Fibroblast of skin of scalp (primary cell): ENCODE measurements around the gene GABARAPL2.
A peak's percentile ranks its signal among the peaks of the same experiment; 100 is the strongest.

Experiments used
- DNase-seq: peaks from one replicate; pipeline ENCODE4 v3.0.0-alpha.2; 2013

Gene GABARAPL2

DNA sequence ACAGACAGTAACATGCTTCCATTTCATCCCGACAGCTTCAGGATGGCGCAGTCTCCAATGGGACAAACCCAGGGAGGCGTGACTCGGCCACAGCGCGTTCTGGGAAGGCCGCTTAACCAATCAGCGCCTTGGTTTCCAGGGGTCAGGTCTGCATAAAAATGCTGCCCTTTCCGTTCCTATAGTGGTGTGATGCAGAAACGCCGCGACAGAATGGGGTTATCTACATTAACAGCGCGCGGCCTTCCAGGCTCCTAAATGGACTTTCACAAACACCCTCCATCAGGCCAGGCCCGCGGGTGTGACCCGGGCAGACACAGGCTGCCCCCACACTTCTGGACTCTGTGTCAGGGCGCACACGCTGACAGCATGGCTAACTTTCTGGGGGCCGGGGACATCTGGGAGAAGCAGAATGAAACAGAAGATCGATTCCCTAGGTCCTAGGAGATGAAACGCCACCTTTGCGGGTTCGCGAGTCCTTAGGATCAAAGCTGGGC, 10.9 kb upstream of the GABARAPL2 start:
- DNase-seq: peak; percentile 91

GRCh38 chr16:75555707-75556430, 10.3 kb upstream of the GABARAPL2 start, which contains the start of gene TMEM231:
TMEM231 (minus strand) TSS chr16:75556252; CDS start chr16:75556209, 43 bp downstream.
- DNase-seq: peak; percentile 94

GRCh38 chr16:75556431-75556950, 9.7 kb upstream of the GABARAPL2 start:
- DNase-seq: no peak

DNA sequence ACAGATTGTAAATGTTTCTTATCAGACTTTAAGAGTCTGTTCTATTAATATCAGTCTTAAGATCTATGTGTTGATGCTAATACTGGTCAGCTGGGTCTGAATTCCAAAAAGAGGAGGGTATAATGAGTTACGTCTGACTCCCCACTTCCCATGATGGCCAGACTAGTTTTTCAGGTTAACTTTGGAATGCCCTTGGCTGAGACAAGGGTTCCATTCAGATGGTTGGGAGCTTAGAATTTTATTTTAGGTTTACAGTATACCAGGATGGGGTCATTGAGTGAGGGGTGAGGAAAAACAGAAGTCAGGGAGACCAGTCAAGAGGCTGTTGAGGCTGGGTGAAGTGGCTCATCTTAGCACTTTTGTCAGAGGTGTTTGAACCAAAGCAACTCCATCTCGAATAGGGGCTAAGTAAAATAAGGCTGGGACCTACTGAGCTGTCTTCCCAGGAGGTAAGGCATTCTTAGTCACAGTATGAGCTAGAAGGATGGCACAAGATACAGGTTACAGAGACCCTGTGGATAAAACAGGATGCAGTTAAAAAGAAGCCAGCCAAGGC, 7.3 kb upstream of the GABARAPL2 start:
- DNase-seq: no peak

DNA sequence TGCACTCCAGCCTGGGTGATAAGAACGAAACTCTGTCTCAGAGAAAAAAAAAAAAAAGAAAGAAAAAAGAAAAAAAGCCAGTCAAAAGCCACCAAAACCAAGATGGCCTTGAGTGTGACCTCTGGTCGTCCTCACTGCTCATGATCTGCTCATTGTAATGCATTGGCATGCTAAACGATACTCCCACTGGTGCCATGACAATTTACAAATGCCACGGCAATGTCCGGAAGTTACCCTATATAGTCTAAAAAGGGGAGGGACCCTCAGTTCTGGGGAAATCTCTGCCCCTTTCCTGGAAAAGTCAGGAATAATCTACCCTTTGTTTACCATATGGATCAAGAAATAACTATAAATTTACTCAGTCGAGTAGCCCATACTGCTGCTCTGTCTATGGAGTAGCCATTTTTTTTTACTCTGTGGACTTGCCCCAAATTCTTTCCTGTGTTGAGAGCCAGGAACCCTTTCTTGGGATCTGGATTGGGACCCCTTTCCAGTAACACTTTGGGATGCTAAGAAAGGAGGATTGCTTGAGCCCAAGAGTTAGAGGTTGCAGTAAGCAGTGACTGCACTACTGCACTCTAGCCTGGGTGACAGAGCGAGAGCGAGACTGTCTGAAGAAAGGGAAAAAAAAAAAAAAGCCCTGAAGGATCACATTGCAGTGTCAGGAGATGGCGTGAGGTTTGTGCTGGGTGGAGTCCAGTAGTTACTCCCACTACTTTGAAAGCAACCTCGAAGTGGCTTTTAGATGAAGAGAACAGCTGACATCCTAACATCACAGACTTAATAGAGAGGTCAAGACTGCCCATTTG, 6.4 kb upstream of the GABARAPL2 start:
- DNase-seq: peak; percentile 32

- no peak for DNase-seq
Observed at GRCh38 chr16:75565640-75566039, 539 bp upstream of the GABARAPL2 start.

GRCh38 chr16:75566758-75567255, 628 bp downstream of the GABARAPL2 start:
- no peak for DNase-seq

DNA sequence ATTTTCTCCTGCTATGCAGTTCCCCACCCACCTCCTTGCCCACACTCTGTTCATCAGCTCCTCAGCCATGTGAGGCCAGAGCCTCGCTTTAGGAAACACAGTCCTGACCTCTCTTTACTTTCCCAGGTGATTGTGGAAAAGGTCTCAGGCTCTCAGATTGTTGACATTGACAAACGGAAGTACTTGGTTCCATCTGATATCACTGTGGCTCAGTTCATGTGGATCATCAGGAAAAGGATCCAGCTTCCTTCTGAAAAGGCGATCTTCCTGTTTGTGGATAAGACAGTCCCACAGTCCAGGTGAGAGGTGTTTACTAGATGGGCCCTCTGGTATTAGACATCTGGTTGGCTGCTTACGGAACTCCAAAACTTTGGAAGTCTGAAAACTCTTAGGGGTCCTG, 1.7 kb downstream of the GABARAPL2 start:
- no peak for DNase-seq

DNA sequence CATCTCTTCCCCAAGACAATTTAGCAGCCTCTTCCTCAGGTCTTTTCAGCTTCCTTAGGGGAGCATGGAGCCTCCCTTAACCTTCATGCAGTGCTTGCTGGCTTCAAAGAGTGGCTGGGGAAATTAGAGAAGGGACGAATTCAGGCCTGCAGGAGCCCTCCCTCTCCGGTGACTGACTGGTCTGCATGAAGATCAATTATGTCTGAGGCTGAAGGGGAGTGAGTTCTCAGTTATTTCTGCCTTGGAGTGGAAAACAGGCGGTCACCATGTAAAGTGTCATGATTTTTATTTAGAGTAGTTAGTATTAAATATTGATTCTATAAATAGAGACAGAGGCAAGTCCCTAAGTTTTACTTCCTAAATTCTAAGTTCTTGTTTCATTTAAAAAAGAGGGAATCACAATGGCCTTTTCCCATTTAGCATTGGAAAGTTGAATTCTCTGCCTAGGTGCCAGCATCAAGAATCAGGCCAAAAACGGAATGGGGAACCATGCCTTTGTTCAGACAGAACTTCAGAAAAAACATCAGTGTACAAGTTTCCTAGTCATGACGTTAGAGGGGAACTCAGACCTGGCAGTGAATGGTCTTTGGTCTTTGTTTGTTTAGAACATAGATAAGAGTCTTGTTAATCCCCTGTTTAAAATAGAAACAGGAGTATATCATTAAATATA, 4.4 kb downstream of the GABARAPL2 start:
- no peak for DNase-seq

- no peak for DNase-seq
Observed at GRCh38 chr16:75572864-75573542, 6.8 kb downstream of the GABARAPL2 start.

DNA sequence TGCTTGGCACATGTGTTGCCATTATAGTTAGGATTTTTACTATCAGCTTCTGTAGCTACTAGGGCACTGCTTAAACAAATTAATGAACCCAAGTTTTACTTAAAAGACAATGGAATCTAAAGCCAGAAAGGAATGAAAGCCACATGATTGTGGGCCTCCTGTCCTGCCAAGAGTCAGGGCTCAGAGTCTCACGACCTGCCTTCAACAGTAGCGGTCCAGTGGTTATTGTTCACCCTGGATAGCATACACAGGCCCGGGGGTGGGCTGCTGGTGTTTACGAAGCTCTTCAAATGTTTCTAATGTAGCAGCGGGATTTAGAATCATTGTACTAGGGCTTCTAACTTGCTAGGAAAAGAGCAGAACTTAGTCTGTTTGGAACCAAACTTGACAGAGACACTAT, 7.8 kb downstream of the GABARAPL2 start:
- no peak for DNase-seq

GRCh38 chr16:75575958-75576357, 9.8 kb downstream of the GABARAPL2 start:
- no peak for DNase-seq

DNA sequence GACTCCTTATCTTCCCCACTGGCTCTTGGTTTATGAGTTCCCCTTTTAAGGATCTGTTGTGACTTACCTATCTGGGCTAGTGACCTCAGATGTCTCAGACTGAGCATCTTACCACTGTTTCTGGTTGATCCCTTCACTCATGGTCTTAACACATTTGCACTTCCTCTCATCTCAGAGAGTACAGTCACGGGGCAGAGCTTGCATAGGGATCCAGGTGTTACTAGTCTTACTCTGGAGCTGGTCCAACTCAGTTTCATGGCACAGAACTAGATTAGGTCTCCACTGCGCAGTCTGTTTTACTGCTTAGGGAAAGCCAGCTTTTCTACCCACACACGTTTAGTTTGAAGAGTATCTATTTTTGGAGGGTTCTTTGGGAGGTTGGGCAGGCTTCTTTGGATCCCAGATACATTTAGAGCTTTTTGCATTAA, 10.2 kb downstream of the GABARAPL2 start:
- DNase-seq: no peak

- DNase-seq: no peak
Observed at GRCh38 chr16:75578212-75578611, 12.0 kb downstream of the GABARAPL2 start.

- DNase-seq: no peak
Observed at GRCh38 chr16:75578725-75579124, 12.5 kb downstream of the GABARAPL2 start.

DNA sequence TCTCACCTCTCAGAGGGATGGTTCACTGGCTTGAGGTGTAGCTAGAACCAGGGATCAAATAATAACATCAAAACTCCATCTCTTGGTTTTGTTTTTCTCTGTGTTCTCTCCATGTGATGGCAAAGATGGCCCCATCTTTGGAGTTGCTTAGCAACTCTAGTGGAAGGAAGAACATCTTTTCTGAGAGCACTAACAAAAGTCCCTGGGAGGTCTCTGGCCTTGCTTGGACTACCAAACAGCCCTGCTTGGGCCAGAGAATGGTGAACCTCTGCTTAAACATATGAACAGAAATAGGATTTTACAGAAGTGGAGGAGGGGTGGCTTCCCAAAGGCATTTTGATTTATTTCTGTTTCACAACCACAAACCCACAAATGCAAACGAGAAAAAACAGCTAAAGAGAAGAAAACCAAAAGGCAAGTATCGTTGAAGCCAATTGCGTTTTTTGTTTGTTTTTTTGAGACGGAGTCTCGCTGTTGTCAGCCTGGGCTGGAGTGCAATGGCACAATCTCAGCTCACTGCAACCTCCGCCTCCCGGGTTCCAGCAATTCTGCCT, 13.2 kb downstream of the GABARAPL2 start:
- DNase-seq: no peak

- no peak for DNase-seq
Observed at GRCh38 chr16:75584108-75584507, 17.9 kb downstream of the GABARAPL2 start.

- no peak for DNase-seq
Observed at GRCh38 chr16:75588716-75589115, 22.5 kb downstream of the GABARAPL2 start.

GRCh38 chr16:75589306-75589705, 23.1 kb downstream of the GABARAPL2 start:
- DNase-seq: no peak

DNA sequence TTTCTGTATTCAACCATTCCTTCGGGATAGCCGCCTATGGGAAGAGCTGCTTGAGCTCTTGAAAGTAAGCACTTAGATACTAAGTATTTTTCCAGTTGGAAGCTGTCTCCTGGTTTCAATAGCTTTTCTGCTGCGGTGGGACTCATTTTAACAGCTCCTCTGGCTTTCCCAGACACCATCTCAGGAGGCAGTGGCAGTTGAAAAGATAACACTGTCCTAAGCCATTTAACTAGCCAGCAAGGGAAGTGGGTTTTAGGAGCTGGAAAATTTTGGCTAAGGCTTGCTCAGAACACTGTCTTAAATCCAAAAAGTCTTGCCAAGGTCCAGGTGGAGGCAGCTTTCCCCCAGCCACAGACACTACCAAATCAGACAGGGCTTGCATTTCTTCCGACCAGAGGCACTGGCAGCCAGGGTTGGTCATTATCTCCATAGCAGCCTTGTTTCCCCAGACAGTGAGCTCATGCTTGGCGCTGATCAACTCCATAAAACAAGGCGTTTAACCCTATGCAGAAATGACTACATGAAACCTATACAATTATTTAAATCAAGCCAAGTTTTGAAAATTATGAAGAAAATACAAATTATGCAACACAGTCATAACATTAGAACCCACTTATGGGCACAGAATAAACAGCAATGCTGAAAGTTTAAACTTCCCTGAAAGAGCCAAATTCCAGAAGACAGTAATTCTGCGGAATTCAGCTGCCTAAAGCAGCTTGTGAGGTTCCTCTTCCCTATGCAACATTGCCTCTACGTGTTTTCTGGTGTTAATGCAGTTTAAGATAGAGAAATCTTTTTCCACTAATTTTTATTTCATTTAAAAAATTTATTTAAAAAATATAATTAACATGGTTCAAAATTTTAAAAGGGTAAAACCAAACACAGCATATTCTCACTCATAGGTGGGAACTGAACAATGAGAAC, 25.0 kb downstream of the GABARAPL2 start:
- DNase-seq: peak; percentile 51
